Tibial nerve (tissue), 4 donors: Measurements from ENCODE around the gene DOK5. TPM values are rescaled to one million over a fixed set of nuclear protein-coding genes. Genes with fewer than 3 reads are reported as not detected.

ENCODE experiments used
- DNase-seq, 2 donors: peaks; one replicate each; pipeline ENCODE4 v3.0.0-alpha.2; 2019; ENCODE audit warnings: low spot score in 2 of 2
- H3K27ac ChIP-seq, 4 donors: fragments of 200-600 bp; sonication (generic) in 3 of 4; one replicate each; pipeline ENCODE4 v1.5.1; 2017 to 2019; ENCODE audit warnings: mild to moderate bottlenecking in 1 of 4
- H3K27me3 ChIP-seq, 2 donors: fragments of 200-600 bp; sonication (generic) in 1 of 2; one replicate each; pipeline versions ENCODE4 v1.5.1 to v1.6.0; 2017 to 2019
- H3K36me3 ChIP-seq, 3 donors: fragments of 200-600 bp; sonication (generic); one replicate each; pipeline ENCODE4 v1.5.1; 2018 to 2019
- H3K4me1 ChIP-seq, 4 donors: fragments of 200-600 bp; sonication (generic) in 3 of 4; one replicate each; pipeline ENCODE4 v1.5.1; 2017 to 2019
- H3K4me3 ChIP-seq, 4 donors: fragments of 200-600 bp; sonication (generic) in 3 of 4; one replicate each; pipeline ENCODE4 v1.5.1; 2017 to 2019; ENCODE audit warnings: mild to moderate bottlenecking in 1 of 4, moderate library complexity in 1 of 4
- H3K9me3 ChIP-seq, 4 donors: fragments of 200-600 bp; sonication (generic) in 3 of 4; one replicate each; pipeline ENCODE4 v1.5.1; 2017 to 2019
- EP300 ChIP-seq, 2 donors: sonication (generic); formaldehyde crosslinking; IDR thresholded peaks; one replicate each; pipeline ENCODE4 v1.6.1; 2017; ENCODE audit warnings: antibody characterized with exemption in 2 of 2, mild to moderate bottlenecking in 1 of 2
- POLR2A ChIP-seq, 2 donors: fragments of 450-650 bp; IDR thresholded peaks; one replicate each; pipeline ENCODE4 v1.6.1; 2017; ENCODE audit warnings: antibody characterized with exemption in 2 of 2, mild to moderate bottlenecking in 2 of 2, moderate library complexity in 2 of 2
- WGBS, 2 donors: methylation state at CpG; one replicate each; pipeline ENCODE4 v1.1.5; 2018; 5-methylcytosine and 5-hydroxymethylcytosine counted together
- total RNA-seq, 4 donors: library from RNA; depleted of rRNA; stranded (reverse); fragments of >200 nt; gene quantifications; one replicate each; pipeline ENCODE4 v1.1.0, GENCODE V29; 2016
- TF ChIP-seq, protein P1 (sequence below), 5 experiments: fragments of 200-600 bp in 3 of 5; fragments of 450-650 bp in 2 of 5; sonication (generic) in 3 of 5; IDR thresholded peaks; one replicate each; pipeline ENCODE4 v1.5.1; 2016 to 2019; ENCODE audit warnings: antibody characterized with exemption in 5 of 5, mild to moderate bottlenecking in 3 of 5, moderate library complexity in 2 of 5

The DOK5 gene
- total RNA-seq, 4 donors from 2014 or later: 5.3 to 11.3 (median 7.5) TPM

DNA sequence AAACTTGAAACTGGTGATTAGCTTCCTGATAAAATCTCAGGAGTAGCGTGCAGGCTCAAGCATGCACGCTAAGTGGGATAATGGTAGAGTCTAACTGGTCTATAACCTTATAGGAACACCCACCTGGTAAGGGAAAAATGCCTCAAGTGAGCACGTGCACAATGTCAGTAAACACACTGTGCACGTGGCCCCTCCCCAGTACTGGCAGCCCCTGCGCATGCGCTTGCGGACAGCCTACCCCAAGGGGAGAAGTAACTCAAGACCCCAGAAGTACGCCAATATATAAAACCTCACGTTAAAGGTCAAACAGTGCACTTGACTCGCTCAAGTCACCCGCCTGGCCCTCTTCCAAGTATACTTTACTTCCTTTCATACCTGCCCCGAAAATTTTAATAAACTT is 23.1 kb upstream of the DOK5 start:
- Histone ChIP-seq H3K4me3 (no peak overlapping the region), H3K27me3 (no peaks in the 10 kb centered on the region), H3K9me3 (no peaks in the 10 kb centered on the region), H3K4me1 (no peaks in the 10 kb centered on the region), H3K36me3 (no peaks in the 10 kb centered on the region), H3K27ac (no peak overlapping the region)
- WGBS, 2 donors: 91 to 93% methylated on average over 12 of the region's 12 CpGs
- TF ChIP-seq POLR2A (IDR thresholded peaks at IDR 0.05) (no peak), EP300 (IDR thresholded peaks at IDR 0.05) (no peak)
- TF ChIP-seq, protein P1, sequence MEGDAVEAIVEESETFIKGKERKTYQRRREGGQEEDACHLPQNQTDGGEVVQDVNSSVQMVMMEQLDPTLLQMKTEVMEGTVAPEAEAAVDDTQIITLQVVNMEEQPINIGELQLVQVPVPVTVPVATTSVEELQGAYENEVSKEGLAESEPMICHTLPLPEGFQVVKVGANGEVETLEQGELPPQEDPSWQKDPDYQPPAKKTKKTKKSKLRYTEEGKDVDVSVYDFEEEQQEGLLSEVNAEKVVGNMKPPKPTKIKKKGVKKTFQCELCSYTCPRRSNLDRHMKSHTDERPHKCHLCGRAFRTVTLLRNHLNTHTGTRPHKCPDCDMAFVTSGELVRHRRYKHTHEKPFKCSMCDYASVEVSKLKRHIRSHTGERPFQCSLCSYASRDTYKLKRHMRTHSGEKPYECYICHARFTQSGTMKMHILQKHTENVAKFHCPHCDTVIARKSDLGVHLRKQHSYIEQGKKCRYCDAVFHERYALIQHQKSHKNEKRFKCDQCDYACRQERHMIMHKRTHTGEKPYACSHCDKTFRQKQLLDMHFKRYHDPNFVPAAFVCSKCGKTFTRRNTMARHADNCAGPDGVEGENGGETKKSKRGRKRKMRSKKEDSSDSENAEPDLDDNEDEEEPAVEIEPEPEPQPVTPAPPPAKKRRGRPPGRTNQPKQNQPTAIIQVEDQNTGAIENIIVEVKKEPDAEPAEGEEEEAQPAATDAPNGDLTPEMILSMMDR (IDR thresholded peaks at IDR 0.05): no peak
- DNase-seq: no peak

- TF ChIP-seq, protein P1 (IDR thresholded peaks at IDR 0.05): no peak
- TF ChIP-seq EP300 (IDR thresholded peaks at IDR 0.05): no peak
- no peak for TF ChIP-seq POLR2A (IDR thresholded peaks at IDR 0.05)
- Histone ChIP-seq H3K36me3 (no peaks in the 10 kb centered on the region), H3K9me3 (no peaks in the 10 kb centered on the region), H3K4me1 (no peaks in the 10 kb centered on the region), H3K27ac (no peak overlapping the region), H3K27me3 (no peaks in the 10 kb centered on the region), H3K4me3 (no peak overlapping the region)
- DNase-seq: no peak
- WGBS, 2 donors: 89 to 90% methylated on average over 2 of the region's 2 CpGs
Observed at GRCh38 chr20:54454982-54455381, 20.4 kb upstream of the DOK5 start.

- H3K36me3 ChIP-seq: no peaks in the 10 kb centered on the region
- DNase-seq: no peak
- WGBS, 2 donors: 85 to 87% methylated on average over 2 of the region's 2 CpGs
Observed at GRCh38 chr20:54456423-54456822, 19.0 kb upstream of the DOK5 start.

GRCh38 chr20:54456961-54457360 is 18.4 kb upstream of the DOK5 start:
- WGBS, 2 donors: 57 to 67% methylated on average over 6 of the region's 6 CpGs
- H3K36me3 ChIP-seq: no peaks in the 10 kb centered on the region
- H3K27ac ChIP-seq: no peak overlapping the region
- no peaks in the 10 kb centered on the region for H3K27me3 ChIP-seq
- DNase-seq: no peak
- TF ChIP-seq POLR2A (IDR thresholded peaks at IDR 0.05) (no peak), EP300 (IDR thresholded peaks at IDR 0.05) (no peak)
- TF ChIP-seq, protein P1 (IDR thresholded peaks at IDR 0.05): no peak
- no peak overlapping the region for H3K4me3 ChIP-seq
- H3K9me3 ChIP-seq: no peaks in the 10 kb centered on the region
- no peaks in the 10 kb centered on the region for H3K4me1 ChIP-seq

More at GRCh38 chr20:54456423-54456822, 19.0 kb upstream of the DOK5 start:
- no peaks in the 10 kb centered on the region for H3K4me1 ChIP-seq
- H3K9me3 ChIP-seq: no peaks in the 10 kb centered on the region
- H3K27ac ChIP-seq: no peak overlapping the region
- no peak overlapping the region for H3K4me3 ChIP-seq
- no peaks in the 10 kb centered on the region for H3K27me3 ChIP-seq
- no peak for TF ChIP-seq EP300 (IDR thresholded peaks at IDR 0.05)

DNA sequence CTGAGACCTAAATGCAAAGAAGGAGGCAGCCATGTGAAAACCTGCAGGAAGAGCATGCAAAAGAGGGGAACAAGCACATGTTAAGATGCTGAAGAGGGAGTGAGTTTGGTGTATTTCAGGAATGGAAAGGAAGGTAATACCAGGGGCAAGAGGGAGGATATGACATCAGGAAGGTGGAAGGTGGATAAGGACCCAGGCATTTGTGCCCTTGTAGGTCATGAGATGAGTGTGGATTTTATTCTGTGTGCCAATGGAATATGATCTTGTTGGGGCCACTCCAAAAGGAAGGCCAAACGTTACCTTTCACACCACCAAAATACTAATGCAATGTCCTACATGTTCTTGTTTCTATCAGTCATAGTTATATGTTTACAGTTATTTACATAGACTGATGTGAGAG is 17.2 kb upstream of the DOK5 start:
- Histone ChIP-seq H3K36me3 (no peaks in the 10 kb centered on the region), H3K9me3 (no peaks in the 10 kb centered on the region), H3K4me1 (no peaks in the 10 kb centered on the region), H3K27ac (no peak overlapping the region), H3K4me3 (no peak overlapping the region), H3K27me3 (no peaks in the 10 kb centered on the region)
- TF ChIP-seq, protein P1 (IDR thresholded peaks at IDR 0.05): no peak
- no peak for TF ChIP-seq EP300 (IDR thresholded peaks at IDR 0.05)
- no peak for TF ChIP-seq POLR2A (IDR thresholded peaks at IDR 0.05)
- no peak for DNase-seq
- WGBS, 2 donors: 75 to 90% methylated on average over 1 of the region's 1 CpG

DNA sequence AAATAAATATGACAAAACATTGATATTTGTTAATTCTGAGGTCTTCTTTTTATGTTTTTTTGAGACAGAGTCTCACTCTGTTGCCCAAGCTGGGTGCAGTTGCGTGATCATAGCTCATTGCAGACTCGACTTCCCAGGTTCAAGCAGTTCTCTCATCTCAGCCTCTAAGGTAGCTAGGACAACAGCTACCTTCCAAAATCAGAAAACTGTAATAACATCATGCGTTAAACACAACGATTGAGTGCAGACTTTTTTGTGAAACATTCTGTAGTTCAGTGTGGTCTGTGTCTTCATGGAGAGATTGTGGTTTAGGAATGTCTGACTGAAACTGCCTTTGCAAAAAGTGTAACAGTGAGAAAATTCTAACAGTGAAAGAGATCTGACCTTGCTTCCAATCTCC is 16.1 kb upstream of the DOK5 start:
- no peaks in the 10 kb centered on the region for H3K4me1 ChIP-seq
- no peaks in the 10 kb centered on the region for H3K36me3 ChIP-seq
- no peaks in the 10 kb centered on the region for H3K27me3 ChIP-seq
- no peak overlapping the region for H3K27ac ChIP-seq
- TF ChIP-seq EP300 (IDR thresholded peaks at IDR 0.05): no peak
- TF ChIP-seq, protein P1 (IDR thresholded peaks at IDR 0.05): no peak
- no peak for TF ChIP-seq POLR2A (IDR thresholded peaks at IDR 0.05)
- 89 to 96% methylated on average over 4 of the region's 4 CpGs for WGBS, 2 donors
- DNase-seq: no peak
- no peak overlapping the region for H3K4me3 ChIP-seq
- no peaks in the 10 kb centered on the region for H3K9me3 ChIP-seq
